HepG2 (cell line): Measurements from ENCODE around the gene GUK1. TPM values are rescaled to one million over a fixed set of nuclear protein-coding genes. Genes with fewer than 3 reads are reported as not detected.

Experiments
- ARNT2 ChIP-seq: sonication (generic); formaldehyde crosslinking; IDR thresholded peaks from 2 replicates; pipeline ENCODE4 v1.8.0; 2022; ENCODE audit warnings: mild to moderate bottlenecking, low read depth, missing genetic modification reagents, moderate library complexity
- FOXM1 ChIP-seq: sonication (generic); formaldehyde crosslinking; IDR thresholded peaks from 2 replicates; pipeline ENCODE4 v1.5.0; 2020; ENCODE audit warnings: missing genetic modification reagents
- GABPB1 ChIP-seq: IDR thresholded peaks from 2 replicates; pipeline ENCODE4 v1.6.1; 2016; ENCODE audit warnings: mild to moderate bottlenecking, missing genetic modification reagents, moderate library complexity, missing compliant biosample characterization
- GMEB1 ChIP-seq: sonication (generic); formaldehyde crosslinking; IDR thresholded peaks from 2 replicates; pipeline ENCODE4 v1.5.1; 2020; ENCODE audit warnings: missing genetic modification reagents, mild to moderate bottlenecking, borderline replicate concordance
- HMG20B ChIP-seq: conservative IDR thresholded peaks from 2 replicates; pipeline ENCODE4 v1.6.1; 2016; ENCODE audit warnings: missing genetic modification reagents, missing compliant biosample characterization
- MYC ChIP-seq: sonication (generic); formaldehyde crosslinking; IDR thresholded peaks from 2 replicates; pipeline ENCODE4 v1.9.0; 2021; ENCODE audit warnings: missing genetic modification reagents, borderline replicate concordance
- NR1H2 ChIP-seq: sonication (generic); formaldehyde crosslinking; IDR thresholded peaks from 2 replicates; pipeline ENCODE4 v1.8.1; 2022; ENCODE audit warnings: low read depth, missing genetic modification reagents, borderline replicate concordance
- ZFAT ChIP-seq: sonication (generic); formaldehyde crosslinking; conservative IDR thresholded peaks from 2 replicates; pipeline ENCODE4 v1.8.1; 2023; ENCODE audit warnings: missing genetic modification reagents, inconsistent platforms
- ZNF33A ChIP-seq: sonication (generic); formaldehyde crosslinking; IDR thresholded peaks from 2 replicates; pipeline ENCODE4 v1.5.1; 2020; ENCODE audit warnings: missing genetic modification reagents, mild to moderate bottlenecking, moderate library complexity, borderline replicate concordance
- ZNF383 ChIP-seq: sonication (generic); formaldehyde crosslinking; IDR thresholded peaks from 2 replicates; pipeline ENCODE4 v1.4.0; 2020; ENCODE audit warnings: missing genetic modification reagents, mild to moderate bottlenecking, borderline replicate concordance
- ZNF496 ChIP-seq: sonication (generic); formaldehyde crosslinking; IDR thresholded peaks from 2 replicates; pipeline ENCODE4 v1.8.1; 2023; ENCODE audit warnings: mild to moderate bottlenecking, moderate library complexity, missing genetic modification reagents; ENCODE audit not compliant: insufficient replicate concordance
- ZNF687 ChIP-seq: sonication (generic); formaldehyde crosslinking; IDR thresholded peaks from 2 replicates; pipeline ENCODE4 v1.5.1; 2020; ENCODE audit warnings: mild to moderate bottlenecking, missing genetic modification reagents, moderate library complexity
- polyA plus RNA-seq, 8 experiments: library from polyadenylated mRNA; depleted of rRNA in 3 of 8; stranded (reverse) in 7 of 8; unstranded in 1 of 8; fragments of >200 nt; fragmentation: Illumina TruSeq in 4 of 8; extraction: Trizol in 4 of 8; gene quantifications; 2 replicates each; pipeline versions ENCODE4 v1.2.1 to v1.2.3, GENCODE V29; 2011 to 2016; ENCODE audit warnings: low read depth in 4 of 8, missing spikeins in 1 of 8, mixed read lengths in 1 of 8; ENCODE audit not compliant: insufficient read depth in 1 of 8
- total RNA-seq, 5 experiments: library from RNA; depleted of rRNA; stranded (reverse); fragments of >200 nt; fragmentation: Illumina TruSeq; extraction: Trizol; gene quantifications; 2 replicates each; pipeline ENCODE4 v1.2.3, GENCODE V29; 2016; ENCODE audit warnings: low read depth in 1 of 5
- TF ChIP-seq, protein P1 (sequence below): sonication (generic); formaldehyde crosslinking; IDR thresholded peaks from 2 replicates; pipeline ENCODE4 v1.4.0; 2020; ENCODE audit warnings: missing genetic modification reagents
- TF ChIP-seq, protein P2 (sequence below): sonication (generic); formaldehyde crosslinking; IDR thresholded peaks from 2 replicates; pipeline ENCODE4 v1.9.0; 2021; ENCODE audit warnings: missing genetic modification reagents, mild to moderate bottlenecking, borderline replicate concordance

GUK1 gene
- total and polyA plus RNA-seq, 2 of the 13 experiments (the other 11 are each of a cell fraction or from before 2014, with no cell fraction given), result 116 to 154 TPM

GRCh38 chr1:228090613-228091081 is 49.4 kb upstream of the GUK1 start (continued):
- TF ChIP-seq ZNF687 (CRISPR knock-in tag) (peak; percentile 32), ZNF496 (no peak), HMG20B (no peak), NR1H2 (CRISPR knock-in tag) (no peak), ZNF383 (CRISPR knock-in tag) (no peak), ZNF33A (no peak), MYC (CRISPR knock-in tag) (0 out of 2 replicates have a peak, but pooled peaks have one; percentile 19), ARNT2 (CRISPR knock-in tag) (no peak), ZFAT (CRISPR knock-in tag) (no peak), FOXM1 (CRISPR knock-in tag) (no peak), GMEB1 (CRISPR knock-in tag) (no peak), GABPB1 (CRISPR knock-in tag) (no peak)
- TF ChIP-seq, protein P1, sequence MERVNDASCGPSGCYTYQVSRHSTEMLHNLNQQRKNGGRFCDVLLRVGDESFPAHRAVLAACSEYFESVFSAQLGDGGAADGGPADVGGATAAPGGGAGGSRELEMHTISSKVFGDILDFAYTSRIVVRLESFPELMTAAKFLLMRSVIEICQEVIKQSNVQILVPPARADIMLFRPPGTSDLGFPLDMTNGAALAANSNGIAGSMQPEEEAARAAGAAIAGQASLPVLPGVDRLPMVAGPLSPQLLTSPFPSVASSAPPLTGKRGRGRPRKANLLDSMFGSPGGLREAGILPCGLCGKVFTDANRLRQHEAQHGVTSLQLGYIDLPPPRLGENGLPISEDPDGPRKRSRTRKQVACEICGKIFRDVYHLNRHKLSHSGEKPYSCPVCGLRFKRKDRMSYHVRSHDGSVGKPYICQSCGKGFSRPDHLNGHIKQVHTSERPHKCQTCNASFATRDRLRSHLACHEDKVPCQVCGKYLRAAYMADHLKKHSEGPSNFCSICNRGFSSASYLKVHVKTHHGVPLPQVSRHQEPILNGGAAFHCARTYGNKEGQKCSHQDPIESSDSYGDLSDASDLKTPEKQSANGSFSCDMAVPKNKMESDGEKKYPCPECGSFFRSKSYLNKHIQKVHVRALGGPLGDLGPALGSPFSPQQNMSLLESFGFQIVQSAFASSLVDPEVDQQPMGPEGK (CRISPR knock-in tag), result no peak
- TF ChIP-seq, protein P2, sequence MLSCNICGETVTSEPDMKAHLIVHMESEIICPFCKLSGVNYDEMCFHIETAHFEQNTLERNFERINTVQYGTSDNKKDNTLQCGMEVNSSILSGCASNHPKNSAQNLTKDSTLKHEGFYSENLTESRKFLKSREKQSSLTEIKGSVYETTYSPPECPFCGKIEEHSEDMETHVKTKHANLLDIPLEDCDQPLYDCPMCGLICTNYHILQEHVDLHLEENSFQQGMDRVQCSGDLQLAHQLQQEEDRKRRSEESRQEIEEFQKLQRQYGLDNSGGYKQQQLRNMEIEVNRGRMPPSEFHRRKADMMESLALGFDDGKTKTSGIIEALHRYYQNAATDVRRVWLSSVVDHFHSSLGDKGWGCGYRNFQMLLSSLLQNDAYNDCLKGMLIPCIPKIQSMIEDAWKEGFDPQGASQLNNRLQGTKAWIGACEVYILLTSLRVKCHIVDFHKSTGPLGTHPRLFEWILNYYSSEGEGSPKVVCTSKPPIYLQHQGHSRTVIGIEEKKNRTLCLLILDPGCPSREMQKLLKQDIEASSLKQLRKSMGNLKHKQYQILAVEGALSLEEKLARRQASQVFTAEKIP (CRISPR knock-in tag), result no peak
